Suprapubic skin (tissue), 4 donors: ENCODE data around the gene ARPC4. TPM values are rescaled to one million over a fixed set of nuclear protein-coding genes. Genes with fewer than 3 reads are reported as not detected.

ENCODE experiments used
- DNase-seq, 2 donors: peaks; one replicate each; pipeline ENCODE4 v3.0.0-alpha.2; 2019; ENCODE audit warnings: low spot score in 2 of 2
- H3K27ac ChIP-seq: fragments of 200-600 bp; sonication (generic); one replicate; pipeline ENCODE4 v1.5.1; 2019
- H3K27me3 ChIP-seq: fragments of 200-600 bp; sonication (generic); one replicate; pipeline ENCODE4 v1.5.1; 2019
- H3K36me3 ChIP-seq: fragments of 200-600 bp; sonication (generic); one replicate; pipeline ENCODE4 v1.5.1; 2019
- H3K4me1 ChIP-seq: fragments of 200-600 bp; sonication (generic); one replicate; pipeline ENCODE4 v1.5.1; 2019
- H3K4me3 ChIP-seq: fragments of 200-600 bp; sonication (generic); one replicate; pipeline ENCODE4 v1.5.1; 2019; ENCODE audit warnings: mild to moderate bottlenecking
- H3K9me3 ChIP-seq: fragments of 200-600 bp; sonication (generic); one replicate; pipeline ENCODE4 v1.5.1; 2019
- CTCF ChIP-seq, 2 donors: fragments of 200-600 bp in 1 of 2; fragments of 450-650 bp in 1 of 2; sonication (generic) in 1 of 2; IDR thresholded peaks; one replicate each; pipeline ENCODE4 v1.5.1; 2016 to 2019; ENCODE audit warnings: antibody characterized with exemption in 2 of 2, mild to moderate bottlenecking in 1 of 2, moderate library complexity in 1 of 2
- EP300 ChIP-seq: sonication (generic); formaldehyde crosslinking; IDR thresholded peaks from one replicate; pipeline ENCODE4 v1.6.1; 2017; ENCODE audit warnings: antibody characterized with exemption
- POLR2A ChIP-seq, 2 donors: fragments of 450-650 bp; IDR thresholded peaks; one replicate each; pipeline ENCODE4 v1.6.1; 2017; ENCODE audit warnings: antibody characterized with exemption in 2 of 2, mild to moderate bottlenecking in 2 of 2, moderate library complexity in 2 of 2
- POLR2AphosphoS5 ChIP-seq, 3 donors: sonication (generic); formaldehyde crosslinking; IDR thresholded peaks; one replicate each; pipeline ENCODE4 v1.6.1; 2017; ENCODE audit warnings: antibody characterized with exemption in 3 of 3
- WGBS: methylation state at CpG from one replicate; pipeline ENCODE4 v1.1.5; 2018; 5-methylcytosine and 5-hydroxymethylcytosine counted together
- total RNA-seq, 4 donors: library from RNA; depleted of rRNA; stranded (reverse); fragments of >200 nt; gene quantifications; one replicate each; pipeline ENCODE4 v1.1.0, GENCODE V29; 2016

ARPC4 gene
- total RNA-seq, 4 donors from 2014 or later, result 107 to 132 (median 124) TPM

GRCh38 chr3:9754678-9755077 is 38.2 kb upstream of the ARPC4 start:
- TF ChIP-seq EP300 (no peak), POLR2A (IDR thresholded peaks at IDR 0.05) (no peak), CTCF (IDR thresholded peaks at IDR 0.05) (no peak), POLR2AphosphoS5 (IDR thresholded peaks at IDR 0.05) (no peak)
- H3K27me3 ChIP-seq, result no peaks in the 10 kb centered on the region
- WGBS, result 53% methylated on average over 8 of the region's 8 CpGs
- DNase-seq, result no peak
- H3K36me3 ChIP-seq, result peaks cover 58% of the 10 kb centered on the region
- H3K27ac ChIP-seq, result peak overlapping the region; percentile 45
- no peaks in the 10 kb centered on the region for H3K9me3 ChIP-seq
- H3K4me1 ChIP-seq, result peaks cover 38% of the 10 kb centered on the region
- H3K4me3 ChIP-seq, result no peak overlapping the region

GRCh38 chr3:9757427-9757826 is 35.5 kb upstream of the ARPC4 start:
- Histone ChIP-seq H3K27me3 (no peaks in the 10 kb centered on the region), H3K4me1 (peaks cover 17% of the 10 kb centered on the region), H3K27ac (no peak overlapping the region), H3K4me3 (no peak overlapping the region), H3K9me3 (no peaks in the 10 kb centered on the region), H3K36me3 (peaks cover 72% of the 10 kb centered on the region)
- DNase-seq, result no peak
- TF ChIP-seq POLR2AphosphoS5 (IDR thresholded peaks at IDR 0.05), result no peak
- no peak for TF ChIP-seq EP300
- no peak for TF ChIP-seq POLR2A (IDR thresholded peaks at IDR 0.05)
- TF ChIP-seq CTCF (IDR thresholded peaks at IDR 0.05), result no peak
- WGBS, result 91% methylated on average over 11 of the region's 13 CpGs

- Histone ChIP-seq H3K4me1 (no peaks in the 10 kb centered on the region), H3K4me3 (no peak overlapping the region), H3K27me3 (no peaks in the 10 kb centered on the region), H3K27ac (no peak overlapping the region), H3K36me3 (peaks cover 73% of the 10 kb centered on the region), H3K9me3 (no peaks in the 10 kb centered on the region)
- TF ChIP-seq POLR2A (IDR thresholded peaks at IDR 0.05), result no peak
- TF ChIP-seq EP300, result no peak
- TF ChIP-seq POLR2AphosphoS5 (IDR thresholded peaks at IDR 0.05), result no peak
- no peak for TF ChIP-seq CTCF (IDR thresholded peaks at IDR 0.05)
- WGBS, result 91% methylated on average over 10 of the region's 10 CpGs
- no peak for DNase-seq
Observed at GRCh38 chr3:9760779-9761505, 31.9 kb upstream of the ARPC4 start.

GRCh38 chr3:9761919-9762318 is 31.0 kb upstream of the ARPC4 start:
- Histone ChIP-seq H3K4me3 (no peak overlapping the region), H3K36me3 (peaks cover 63% of the 10 kb centered on the region), H3K4me1 (no peaks in the 10 kb centered on the region), H3K27me3 (no peaks in the 10 kb centered on the region), H3K9me3 (no peaks in the 10 kb centered on the region), H3K27ac (no peak overlapping the region)
- no peak for TF ChIP-seq POLR2AphosphoS5 (IDR thresholded peaks at IDR 0.05)
- 91% methylated on average over 5 of the region's 5 CpGs for WGBS
- no peak for DNase-seq

GRCh38 chr3:9762871-9763270 is 30.0 kb upstream of the ARPC4 start:
- H3K4me3 ChIP-seq, result no peak overlapping the region
- no peaks in the 10 kb centered on the region for H3K27me3 ChIP-seq
- H3K9me3 ChIP-seq, result no peaks in the 10 kb centered on the region
- peaks cover 54% of the 10 kb centered on the region for H3K36me3 ChIP-seq
- peaks cover 7% of the 10 kb centered on the region for H3K4me1 ChIP-seq
- TF ChIP-seq POLR2A (IDR thresholded peaks at IDR 0.05), result no peak
- no peak for TF ChIP-seq EP300
- no peak for DNase-seq
- WGBS, result 90% methylated on average over 8 of the region's 8 CpGs
- no peak overlapping the region for H3K27ac ChIP-seq

GRCh38 chr3:9765865-9766264 is 27.0 kb upstream of the ARPC4 start:
- H3K27ac ChIP-seq, result no peak overlapping the region
- H3K36me3 ChIP-seq, result peaks cover 26% of the 10 kb centered on the region
- no peaks in the 10 kb centered on the region for H3K27me3 ChIP-seq
- TF ChIP-seq EP300 (no peak), POLR2AphosphoS5 (IDR thresholded peaks at IDR 0.05) (no peak), POLR2A (IDR thresholded peaks at IDR 0.05) (no peak), CTCF (IDR thresholded peaks at IDR 0.05) (no peak)
- DNase-seq, result no peak
- H3K4me3 ChIP-seq, result no peak overlapping the region
- no peaks in the 10 kb centered on the region for H3K9me3 ChIP-seq
- H3K4me1 ChIP-seq, result peaks cover 36% of the 10 kb centered on the region
- WGBS, result 97% methylated on average over 4 of the region's 4 CpGs
